ENCODE results near the gene ZBTB7C.
"Not testable (repeated sequence)": the region's sequence is repeated elsewhere in the genome, so short reads cannot be mapped to it uniquely, and the experiment has no call there.

Gene ZBTB7C

DNA sequence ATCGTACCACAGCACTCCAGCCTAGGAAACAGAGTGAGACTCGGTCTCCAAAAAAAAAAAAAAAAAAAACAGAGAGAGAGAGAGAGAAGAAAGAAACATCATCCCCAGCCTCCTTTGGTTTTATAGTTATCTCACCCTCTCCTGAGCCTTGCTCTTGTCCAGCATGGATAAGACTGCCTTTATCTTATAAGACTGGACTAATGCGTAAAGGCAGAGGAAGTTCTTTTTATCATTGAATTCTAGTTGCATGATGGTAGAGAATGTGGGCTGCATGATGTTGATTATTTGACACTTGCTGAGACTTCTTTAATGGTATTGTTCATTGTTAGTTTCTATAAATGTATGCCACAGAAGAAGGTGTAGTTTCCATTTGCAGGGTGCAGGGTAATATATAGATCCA lies 124.4 kb downstream of the ZBTB7C start:
- no peak overlapping the region for H3K27ac ChIP-seq
- TF ChIP-seq, protein P1, sequence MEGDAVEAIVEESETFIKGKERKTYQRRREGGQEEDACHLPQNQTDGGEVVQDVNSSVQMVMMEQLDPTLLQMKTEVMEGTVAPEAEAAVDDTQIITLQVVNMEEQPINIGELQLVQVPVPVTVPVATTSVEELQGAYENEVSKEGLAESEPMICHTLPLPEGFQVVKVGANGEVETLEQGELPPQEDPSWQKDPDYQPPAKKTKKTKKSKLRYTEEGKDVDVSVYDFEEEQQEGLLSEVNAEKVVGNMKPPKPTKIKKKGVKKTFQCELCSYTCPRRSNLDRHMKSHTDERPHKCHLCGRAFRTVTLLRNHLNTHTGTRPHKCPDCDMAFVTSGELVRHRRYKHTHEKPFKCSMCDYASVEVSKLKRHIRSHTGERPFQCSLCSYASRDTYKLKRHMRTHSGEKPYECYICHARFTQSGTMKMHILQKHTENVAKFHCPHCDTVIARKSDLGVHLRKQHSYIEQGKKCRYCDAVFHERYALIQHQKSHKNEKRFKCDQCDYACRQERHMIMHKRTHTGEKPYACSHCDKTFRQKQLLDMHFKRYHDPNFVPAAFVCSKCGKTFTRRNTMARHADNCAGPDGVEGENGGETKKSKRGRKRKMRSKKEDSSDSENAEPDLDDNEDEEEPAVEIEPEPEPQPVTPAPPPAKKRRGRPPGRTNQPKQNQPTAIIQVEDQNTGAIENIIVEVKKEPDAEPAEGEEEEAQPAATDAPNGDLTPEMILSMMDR (conservative IDR thresholded peaks at IDR 0.05), result no peak
- no peak for TF ChIP-seq ZFX (IDR thresholded peaks at IDR 0.05)

DNA sequence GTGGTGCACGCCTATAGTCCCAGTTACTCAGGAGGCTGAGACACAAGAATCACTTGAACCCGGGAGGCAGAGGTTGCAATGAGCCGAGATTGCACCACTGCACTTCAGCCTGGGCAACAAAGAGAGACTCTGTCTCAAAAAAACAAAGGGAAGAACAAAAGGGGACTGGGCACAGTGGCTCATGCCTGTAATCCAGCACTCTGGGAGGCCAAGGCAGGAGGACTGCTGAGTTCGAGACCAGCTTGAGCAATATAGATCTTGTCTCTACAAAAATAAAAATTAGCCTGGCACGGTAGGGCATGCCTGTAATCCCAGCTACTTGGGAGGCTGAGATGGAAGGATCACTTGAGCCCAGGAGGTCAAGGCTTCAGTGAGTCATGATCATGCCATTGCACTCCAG lies 125.2 kb downstream of the ZBTB7C start:
- H3K27ac ChIP-seq, result not testable (repeated sequence)

DNA sequence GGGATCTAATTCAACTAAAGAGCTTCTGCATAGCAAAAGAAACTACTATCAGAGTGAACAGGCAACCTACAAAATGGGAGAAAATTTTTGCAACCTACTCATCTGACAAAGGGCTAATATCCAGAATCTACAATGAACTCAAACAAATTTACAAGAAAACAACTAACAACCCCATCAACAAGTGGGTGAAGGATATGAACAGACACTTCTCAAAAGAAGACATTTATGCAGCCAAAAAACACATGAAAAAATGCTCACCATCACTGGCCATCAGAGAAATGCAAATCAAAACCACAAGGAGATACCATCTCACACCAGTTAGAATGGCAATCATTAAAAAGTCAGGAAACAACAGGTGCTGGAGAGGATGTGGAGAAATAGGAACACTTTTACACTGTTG lies 127.7 kb downstream of the ZBTB7C start:
- not testable (repeated sequence) for H3K27ac ChIP-seq

DNA sequence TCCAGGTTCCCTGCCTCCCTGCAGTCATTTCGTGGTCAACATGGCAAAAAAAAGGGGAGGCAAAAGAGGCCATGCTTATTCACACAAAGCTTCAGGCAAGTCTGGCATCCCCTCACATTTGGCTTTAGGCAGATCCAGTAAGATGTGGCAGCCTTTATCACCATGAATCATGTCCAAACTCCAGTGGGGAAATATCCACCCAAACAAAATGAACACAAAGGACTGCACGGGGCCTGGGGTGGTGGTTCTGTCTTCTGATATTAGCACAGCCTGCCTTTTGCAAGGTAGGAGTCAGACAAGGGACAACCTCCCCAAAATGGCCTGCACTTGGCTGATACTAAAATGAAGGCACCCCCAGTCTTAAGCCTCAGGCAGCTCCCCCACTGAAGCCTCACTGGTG lies 129.9 kb downstream of the ZBTB7C start:
- TF ChIP-seq ZFX (IDR thresholded peaks at IDR 0.05), result no peak
- TF ChIP-seq, protein P1 (conservative IDR thresholded peaks at IDR 0.05), result no peak
- no peak overlapping the region for H3K27ac ChIP-seq

DNA sequence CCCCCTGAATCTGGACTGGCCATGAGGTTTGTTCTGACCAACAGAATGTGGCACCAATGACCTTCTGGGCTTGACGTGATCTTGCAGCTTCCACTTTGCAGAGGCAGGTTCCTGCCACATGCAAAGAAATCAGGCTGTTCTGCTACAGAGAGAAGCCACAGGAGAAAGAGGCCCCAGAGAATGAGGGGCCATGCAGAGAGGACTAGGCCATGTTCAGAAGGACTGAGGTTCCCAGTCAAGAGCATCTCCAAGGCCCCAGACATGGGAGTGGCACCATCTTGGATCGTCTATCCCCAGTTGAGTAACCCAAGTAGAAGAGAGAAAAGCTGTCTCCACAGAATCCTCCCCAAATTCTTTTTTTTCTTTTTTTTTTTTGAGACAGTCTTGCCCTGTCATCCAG lies 131.1 kb downstream of the ZBTB7C start:
- H3K27ac ChIP-seq, result no peak overlapping the region
- TF ChIP-seq ZFX (IDR thresholded peaks at IDR 0.05), result no peak
- TF ChIP-seq, protein P1 (conservative IDR thresholded peaks at IDR 0.05), result no peak

DNA sequence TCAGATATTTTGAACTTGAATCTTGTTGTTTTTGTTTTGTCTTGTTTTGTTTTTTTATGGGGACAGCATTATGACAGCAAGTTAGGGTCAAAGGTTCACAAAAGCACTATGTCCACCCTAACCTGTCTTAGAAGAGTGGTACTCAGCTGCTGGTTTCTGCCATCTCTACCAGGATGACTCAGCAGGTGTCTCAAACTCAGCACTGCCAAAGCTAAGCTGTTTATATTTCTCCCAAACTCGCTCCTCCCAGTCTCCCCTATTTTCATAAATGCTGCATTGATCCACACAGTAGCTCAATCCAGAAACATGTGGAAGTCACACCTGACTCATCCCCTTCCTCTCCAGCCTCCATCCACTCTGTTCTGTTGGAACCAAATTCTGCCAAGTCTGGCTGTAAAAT lies 134.9 kb downstream of the ZBTB7C start:
- TF ChIP-seq, protein P1 (conservative IDR thresholded peaks at IDR 0.05), result no peak
- TF ChIP-seq ZFX (IDR thresholded peaks at IDR 0.05), result no peak

DNA sequence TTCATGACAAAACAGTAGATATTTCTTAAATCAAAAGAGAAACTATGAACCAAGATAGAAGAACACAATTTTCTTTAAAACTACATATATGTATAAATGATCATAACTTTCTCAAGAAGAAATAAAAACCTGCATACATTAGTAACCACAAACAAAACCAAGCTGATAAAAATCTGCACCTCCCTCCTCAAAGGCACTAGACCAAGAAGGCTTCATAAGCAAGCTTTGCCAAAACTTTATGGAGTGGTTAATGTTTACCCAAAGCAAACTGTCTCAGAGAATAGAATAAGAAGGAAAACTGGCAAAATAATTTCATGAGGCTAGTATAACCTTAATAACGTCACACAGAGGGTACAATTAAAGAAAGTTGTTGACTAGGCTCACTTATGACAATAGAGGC lies 138.3 kb downstream of the ZBTB7C start:
- no peak for TF ChIP-seq ZFX (IDR thresholded peaks at IDR 0.05)
- TF ChIP-seq, protein P1 (conservative IDR thresholded peaks at IDR 0.05), result no peak
- H3K27ac ChIP-seq, result no peak overlapping the region; the same call in 1 of the 2 replicates

More for the DNA sequence above, 134.9 kb downstream of the ZBTB7C start:
- no peak overlapping the region for H3K27ac ChIP-seq

DNA sequence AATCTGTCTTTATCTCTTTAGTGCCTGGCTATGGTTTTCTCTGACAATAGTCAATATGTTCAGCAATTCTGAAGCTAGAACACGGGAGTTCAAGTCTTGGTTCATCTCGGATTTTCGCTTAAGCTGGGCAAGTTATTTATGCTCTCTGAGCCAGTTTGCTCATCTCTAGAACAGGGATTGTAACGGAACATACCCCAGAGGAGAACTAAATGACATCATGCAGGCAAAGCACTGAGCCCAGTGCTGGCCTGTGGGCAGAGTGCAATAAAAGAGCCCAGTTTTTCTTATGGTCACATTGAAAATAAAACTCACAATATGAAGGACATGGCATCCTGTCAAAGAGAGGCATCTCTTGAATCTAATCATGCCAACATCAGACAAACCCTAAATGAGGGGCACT lies 143.9 kb downstream of the ZBTB7C start:
- TF ChIP-seq ZFX (IDR thresholded peaks at IDR 0.05), result no peak
- TF ChIP-seq, protein P1 (conservative IDR thresholded peaks at IDR 0.05), result no peak
- H3K27ac ChIP-seq, result no peak overlapping the region
